Motor neuron (in vitro differentiated cells): Measurements from ENCODE around the gene TRAF5. TPM values are rescaled to one million over a fixed set of nuclear protein-coding genes. Genes with fewer than 3 reads are reported as not detected.
A peak's percentile ranks its signal among the peaks of the same experiment; 100 is the strongest.
"Not testable (repeated sequence)": the region's sequence is repeated elsewhere in the genome, so short reads cannot be mapped to it uniquely, and the experiment has no call there.

Source experiments
- ATAC-seq, 8 experiments: fragments of 200-7000 bp; cut with Tn5 transposase; replicated peaks in 6 of 8; 2 replicates each; pipeline ENCODE4 v1.8.0; 2021; ENCODE audit warnings: mild to moderate bottlenecking in 8 of 8, moderate library complexity in 8 of 8
- H3K27ac ChIP-seq, 2 donors: fragments of 250-450 bp; sonication (Bioruptor Pico); 2 replicates each; pipeline ENCODE4 v1.9.0; 2021; ENCODE audit warnings: antibody characterized with exemption in 2 of 2, mild to moderate bottlenecking in 2 of 2, moderate library complexity in 1 of 2
- H3K4me1 ChIP-seq, 2 donors: fragments of 250-450 bp; sonication (Bioruptor Pico); replicated peaks in 1 of 2; 2 replicates each; pipeline ENCODE4 v1.6.1; 2021; ENCODE audit warnings: antibody characterized with exemption in 2 of 2, mild to moderate bottlenecking in 2 of 2, moderate library complexity in 1 of 2
- H3K4me3 ChIP-seq, 5 donors: fragments of 250-450 bp; sonication (Bioruptor Pico); 2 replicates each; pipeline ENCODE4 v1.9.0; 2021; ENCODE audit warnings: antibody characterized with exemption in 5 of 5, mild to moderate bottlenecking in 5 of 5, moderate library complexity in 4 of 5
- WGBS, 10 experiments: fragments of 450-650 bp; shearing (Covaris generic); methylation state at CpG; one replicate each; pipeline ENCODE4 v1.0.0; 2022; 5-methylcytosine and 5-hydroxymethylcytosine counted together
- in situ Hi-C, 9 experiments: fragments of 400-800 bp; cut with MboI; loops; one replicate each; pipeline ENCODE4 v1.15.0; 2021; ENCODE audit warnings: low sequenced_read_pairs in 9 of 9, low pct_unique_long_range_greater_than_20kb in 2 of 9; ENCODE audit not compliant: unreplicated experiment in 9 of 9
- total RNA-seq, 8 experiments: library from RNA; unstranded; fragments of 300-600 nt; gene quantifications; 2 replicates each; pipeline versions ENCODE4 v1.2.3 to v1.2.4, GENCODE V29; 2022

TRAF5 gene
- total RNA-seq, 8 experiments from 2014 or later = 2.0 to 18.9 (median 6.1) TPM

- Histone ChIP-seq H3K27ac (no peak overlapping the region), H3K4me1 (peaks cover 4 to 7% of the 10 kb centered on the region in 2 donors), H3K4me3 (no peak overlapping the region)
- ATAC-seq = no peak
- 60 to 100% (median 90%) methylated on average over 1 to 4 of the region's 4 CpGs; no CpG with 5 or more reads in 1 of the 10 experiments for WGBS, 10 experiments
- in situ Hi-C loops = no loop called here
Measured at GRCh38 chr1:211376807-211377470, 50.3 kb downstream of the TRAF5 start.

DNA sequence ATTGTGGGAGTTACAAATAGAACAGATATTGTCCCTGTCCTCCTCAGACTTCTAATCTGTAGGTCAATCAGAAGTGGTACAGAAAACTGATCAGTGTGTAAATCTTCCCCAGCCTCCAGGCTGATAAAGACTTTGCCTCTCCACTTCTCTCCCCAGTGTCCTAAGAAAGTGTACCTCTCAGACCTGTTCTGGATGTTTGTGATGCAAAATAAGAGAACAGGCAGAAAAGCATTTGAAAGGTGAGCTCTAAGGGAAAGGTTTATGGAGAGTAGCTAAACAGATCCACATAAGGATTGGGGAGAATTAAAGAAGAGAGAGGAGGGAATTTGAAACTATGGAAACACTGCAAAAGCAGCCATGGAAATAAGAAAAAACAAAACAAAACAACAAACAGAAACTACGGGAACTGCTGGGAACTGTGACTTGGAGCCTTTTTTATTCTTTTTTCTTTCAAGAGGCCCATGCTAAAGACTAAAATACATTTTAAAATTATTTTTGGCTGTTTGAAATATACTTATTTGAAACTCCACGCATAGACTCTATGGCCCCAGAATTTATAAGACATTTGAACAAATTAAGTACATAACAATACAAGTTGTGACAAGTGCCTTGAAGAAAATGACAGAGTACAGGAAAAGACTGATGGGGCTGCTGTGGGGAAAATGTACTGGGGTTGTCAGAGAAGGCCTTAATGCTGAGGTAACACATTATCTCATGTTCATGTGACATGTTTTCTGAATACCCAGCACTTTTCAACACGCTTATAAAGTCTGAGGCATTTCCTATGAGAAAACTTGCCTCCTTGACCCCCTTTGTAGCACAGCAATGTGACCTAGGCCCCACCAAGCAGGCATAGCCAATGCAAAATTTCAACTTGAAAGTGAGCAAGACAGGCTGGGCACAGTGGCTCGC lies 51.2 kb downstream of the TRAF5 start:
- peaks cover 5 to 8% of the 10 kb centered on the region in 2 donors for H3K4me1 ChIP-seq
- H3K27ac ChIP-seq = no peak overlapping the region
- ATAC-seq = no peak
- in situ Hi-C loops = no loop called here
- no peak overlapping the region for H3K4me3 ChIP-seq
- 38 to 100% (median 78%) methylated on average over 1 to 4 of the region's 4 CpGs for WGBS, 10 experiments

GRCh38 chr1:211378844-211379243 lies 52.2 kb downstream of the TRAF5 start:
- H3K27ac ChIP-seq = no peak overlapping the region
- H3K4me1 ChIP-seq = peaks cover 7 to 14% of the 10 kb centered on the region in 2 donors
- H3K4me3 ChIP-seq = no peak overlapping the region
- in situ Hi-C loops = no loop called here
- ATAC-seq = peak in 3 of 8 experiments; percentile 5 to 37 (median 10)
- 17 to 88% (median 71%) methylated on average over 2 to 4 of the region's 4 CpGs; no CpG with 5 or more reads in 2 of the 10 experiments for WGBS, 10 experiments

GRCh38 chr1:211379446-211379845 lies 52.8 kb downstream of the TRAF5 start:
- no peak overlapping the region for H3K4me3 ChIP-seq
- peaks cover 7 to 14% of the 10 kb centered on the region in 2 donors for H3K4me1 ChIP-seq
- in situ Hi-C loops = no loop called here
- no peak overlapping the region for H3K27ac ChIP-seq
- no peak for ATAC-seq

DNA sequence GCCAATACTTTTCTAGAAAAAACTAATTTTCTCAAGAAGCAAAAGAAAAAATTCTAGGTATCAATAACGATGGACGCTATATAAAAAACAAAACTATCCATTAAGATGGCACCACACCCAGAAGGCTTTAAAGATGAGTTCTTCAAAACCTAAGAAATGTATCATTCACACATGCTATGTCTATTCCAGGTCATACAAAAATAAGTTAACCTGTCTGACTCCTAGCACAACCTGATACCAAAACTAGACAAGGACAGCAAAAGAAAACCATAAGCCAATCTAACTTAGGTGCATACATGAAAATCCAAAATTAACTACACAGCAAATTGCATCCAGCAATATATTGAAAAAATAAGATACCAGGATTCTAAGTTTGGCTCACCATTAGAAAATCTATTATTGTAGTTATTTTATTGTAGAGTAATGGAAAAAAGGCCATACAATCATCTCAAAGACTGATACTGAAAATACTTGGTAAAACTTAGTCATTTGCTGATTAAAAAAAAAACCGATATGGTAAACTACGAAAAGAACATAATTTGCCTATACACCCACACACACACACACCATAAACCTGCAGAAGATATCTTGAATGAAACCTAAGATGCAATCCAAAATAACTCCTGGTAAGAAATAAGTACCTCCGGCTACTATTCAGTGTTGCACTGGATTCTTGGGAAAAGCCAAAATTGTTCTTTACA lies 55.0 kb downstream of the TRAF5 start:
- ATAC-seq = no peak
- Histone ChIP-seq H3K4me1 (peaks cover 4 to 14% of the 10 kb centered on the region in 2 donors), H3K4me3 (peak overlapping the region in 4 of 5 donors; percentile 51 to 75 (median 64)), H3K27ac (no peak overlapping the region)
- WGBS, 10 experiments = 51 to 100% (median 95%) methylated on average over 2 to 5 of the region's 5 CpGs
- in situ Hi-C loops = no loop called here

GRCh38 chr1:211382182-211382713 lies 55.6 kb downstream of the TRAF5 start:
- ATAC-seq = no peak
- peak overlapping the region; percentile 51 to 75 (median 68) for H3K4me3 ChIP-seq
- H3K27ac ChIP-seq = peak overlapping the region; percentile 93 to 96
- 7 to 54% (median 27%) methylated on average over 5 to 13 of the region's 17 CpGs for WGBS, 10 experiments
- H3K4me1 ChIP-seq = peaks cover 4 to 14% of the 10 kb centered on the region in 2 donors
- in situ Hi-C loops = no loop called here

DNA sequence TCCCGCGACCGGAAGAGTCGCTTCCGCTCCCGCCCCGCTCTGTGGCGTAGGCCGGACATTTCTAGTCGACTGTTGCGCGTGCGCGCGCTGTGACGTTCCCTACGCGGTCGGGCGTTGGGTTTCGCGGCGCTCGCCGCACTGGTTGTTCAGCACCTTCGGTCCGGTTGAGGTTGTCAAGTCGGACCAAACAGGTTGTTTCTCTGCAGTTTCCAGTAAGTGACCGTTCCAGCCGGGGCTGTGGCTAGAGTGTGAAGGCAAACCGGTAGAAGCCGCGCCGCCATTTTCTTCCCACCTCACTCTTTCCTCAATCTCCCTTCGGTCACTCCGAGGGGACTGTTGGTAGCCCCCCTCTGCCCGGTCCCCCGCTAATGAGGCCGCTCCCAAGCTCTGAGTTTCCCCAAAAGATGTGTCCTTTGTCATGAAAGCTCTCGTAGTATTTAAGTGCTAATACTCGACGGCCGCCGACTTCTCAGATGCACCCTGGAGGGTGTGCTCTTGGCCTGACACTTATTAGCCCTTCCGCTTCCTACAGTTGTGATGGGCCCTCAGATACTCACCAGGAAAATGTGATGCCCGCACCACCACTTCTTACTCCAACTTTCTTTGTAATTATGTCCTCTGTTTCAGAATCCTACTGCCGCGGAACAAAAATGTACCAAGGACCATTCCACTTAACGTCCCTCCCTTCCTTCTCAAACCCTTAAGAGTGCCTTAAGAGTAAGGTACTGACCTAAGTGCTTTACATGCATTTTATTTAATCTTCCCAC lies 56.3 kb downstream of the TRAF5 start:
- 0 to 87% (median 8%) methylated on average over 1 to 17 of the region's 49 CpGs; no CpG with 5 or more reads in 2 of the 10 experiments for WGBS, 10 experiments
- peak overlapping the region; percentile 93 to 96 for H3K27ac ChIP-seq
- in situ Hi-C loops = no loop called here
- peak overlapping the region; percentile 51 to 75 (median 68) for H3K4me3 ChIP-seq
- peaks cover 4 to 14% of the 10 kb centered on the region in 2 donors for H3K4me1 ChIP-seq
- peak; percentile 93 to 100 (median 100) for ATAC-seq

- in situ Hi-C loops = no loop called here
- Histone ChIP-seq H3K27ac (no peak overlapping the region), H3K4me3 (no peak overlapping the region), H3K4me1 (peaks cover 4 to 14% of the 10 kb centered on the region in 2 donors)
- 92 to 100% (median 100%) methylated on average over 1 to 3 of the region's 3 CpGs; no CpG with 5 or more reads in 3 of the 10 experiments for whole genome bisulfite sequencing, 10 experiments
- no peak for ATAC-seq
Measured at GRCh38 chr1:211384524-211384923, 57.9 kb downstream of the TRAF5 start.

DNA sequence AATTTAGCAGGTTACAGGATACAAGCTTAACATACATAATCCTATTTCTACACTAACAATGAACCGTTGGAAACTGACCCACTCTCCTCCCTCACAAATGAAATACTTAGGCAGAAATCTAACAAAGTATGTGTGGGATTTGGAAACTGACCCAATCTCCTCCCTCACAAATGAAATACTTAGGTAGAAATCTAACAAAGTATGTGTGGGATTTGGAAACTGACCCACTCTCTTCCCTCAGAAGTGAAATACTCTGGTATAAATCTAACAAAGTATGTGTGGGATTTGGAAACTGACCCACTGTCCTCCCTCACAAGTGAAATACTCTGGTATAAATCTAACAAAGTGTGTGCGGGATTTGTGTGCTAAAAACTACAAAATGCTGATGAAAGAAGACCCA lies 60.3 kb downstream of the TRAF5 start:
- H3K4me3 ChIP-seq = no peak overlapping the region
- peaks cover 4 to 7% of the 10 kb centered on the region in 2 donors for H3K4me1 ChIP-seq
- 27 to 91% (median 73%) methylated on average over 1 to 2 of the region's 2 CpGs for WGBS, 10 experiments
- no peak for ATAC-seq
- H3K27ac ChIP-seq = no peak overlapping the region
- in situ Hi-C loops = no loop called here

- WGBS, 10 experiments = 70 to 100% (median 89%) methylated on average over 1 to 7 of the region's 7 CpGs; no CpG with 5 or more reads in 3 of the 10 experiments
- in situ Hi-C loops, H3K4me3 ChIP-seq: not testable (repeated sequence)
Measured at GRCh38 chr1:211390829-211391228, 64.2 kb downstream of the TRAF5 start.

DNA sequence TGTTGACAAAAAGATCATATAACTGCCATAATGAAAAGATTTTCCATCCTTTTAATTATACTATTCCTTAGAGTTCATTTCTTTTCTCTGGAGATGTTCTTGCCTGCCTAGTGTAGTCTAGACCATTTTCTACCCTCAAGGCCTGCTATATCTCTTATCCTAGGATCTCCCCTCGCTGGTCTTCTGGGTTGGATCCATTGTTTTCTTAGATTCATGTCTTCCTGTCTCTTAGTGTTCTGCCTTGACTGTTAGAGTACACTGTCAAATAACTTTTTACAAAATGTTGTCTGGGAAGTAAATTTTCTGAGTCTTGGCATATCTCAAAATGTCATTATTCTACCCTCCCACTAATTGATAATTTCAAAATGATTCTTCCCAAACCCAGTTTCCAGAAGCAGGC lies 66.6 kb downstream of the TRAF5 start:
- in situ Hi-C loops = no loop called here
- ATAC-seq = no peak
- no peak overlapping the region for H3K4me3 ChIP-seq
- H3K27ac ChIP-seq = no peak overlapping the region
- H3K4me1 ChIP-seq = no peaks in the 10 kb centered on the region
- WGBS, 10 experiments = 25 to 100% (median 92%) methylated on average over 1 of the region's 1 CpG; no CpG with 5 or more reads in 1 of the 10 experiments

More at GRCh38 chr1:211390829-211391228, 64.2 kb downstream of the TRAF5 start:
- not testable (repeated sequence) for H3K4me1 ChIP-seq, ATAC-seq, H3K27ac ChIP-seq

DNA sequence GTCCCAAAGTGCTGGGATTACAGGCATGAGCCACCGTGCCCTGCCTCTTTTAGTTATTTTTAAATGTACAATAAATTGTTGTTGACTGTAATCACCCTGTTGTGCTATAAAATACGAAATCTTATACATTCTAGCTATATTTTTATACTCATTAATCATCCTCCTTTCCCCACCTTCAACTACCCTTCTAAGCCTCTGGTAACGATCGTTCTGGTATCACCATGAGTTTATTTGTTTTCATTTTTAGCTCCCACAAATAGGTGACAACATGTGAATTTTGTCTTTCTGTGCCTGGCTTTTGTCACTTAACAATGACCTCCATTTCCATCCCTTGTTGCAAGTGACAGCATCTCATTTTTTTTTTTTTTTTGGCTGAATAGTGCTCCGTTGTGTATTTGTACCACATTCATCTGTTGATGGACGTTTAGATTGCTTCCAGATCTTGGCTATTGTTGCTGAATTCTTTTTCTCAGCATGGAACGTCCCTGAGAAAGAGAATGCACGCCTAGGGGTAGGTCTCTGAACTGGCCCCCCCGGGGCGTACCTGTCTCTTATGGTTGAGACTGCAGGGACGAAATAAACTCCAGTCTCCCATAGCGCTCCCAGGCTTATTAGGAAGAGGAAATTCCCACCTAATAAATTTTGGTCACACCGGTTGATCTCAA lies 71.8 kb downstream of the TRAF5 start:
- ATAC-seq, in situ Hi-C loops, H3K4me1 ChIP-seq, H3K4me3 ChIP-seq, H3K27ac ChIP-seq: not testable (repeated sequence)
- WGBS, 10 experiments = 31 to 83% (median 43%) methylated on average over 3 to 13 of the region's 13 CpGs
